Sigmoid colon (tissue), 7 donors: ENCODE results near the gene RALGAPB. TPM values are rescaled to one million over a fixed set of nuclear protein-coding genes. Genes with fewer than 3 reads are reported as not detected.

Experiments
- DNase-seq: peaks from one replicate; pipeline ENCODE4 v3.0.0-alpha.2; 2019
- H3K27ac ChIP-seq, 4 donors: fragments of 200-600 bp; sonication (generic); one replicate each; pipeline ENCODE4 v1.5.1; 2016 to 2019; ENCODE audit warnings: mild to moderate bottlenecking in 1 of 4
- H3K27me3 ChIP-seq, 3 donors: fragments of 200-600 bp; sonication (generic); one replicate each; pipeline ENCODE4 v1.5.1; 2019; ENCODE audit warnings: mild to moderate bottlenecking in 1 of 3
- H3K36me3 ChIP-seq, 4 donors: fragments of 200-600 bp; sonication (generic); one replicate each; pipeline ENCODE4 v1.5.1; 2016 to 2019
- H3K4me1 ChIP-seq, 4 donors: fragments of 200-600 bp; sonication (generic); one replicate each; pipeline ENCODE4 v1.5.1; 2017 to 2019
- H3K4me3 ChIP-seq, 4 donors: fragments of 200-600 bp; sonication (generic); one replicate each; pipeline ENCODE4 v1.5.1; 2017 to 2019; ENCODE audit warnings: mild to moderate bottlenecking in 2 of 4, moderate library complexity in 1 of 4
- H3K9me3 ChIP-seq, 4 donors: fragments of 200-600 bp in 3 of 4; sonication (generic) in 3 of 4; one replicate each; pipeline versions ENCODE4 v1.5.1 to v1.6.1; 2013 to 2019
- EP300 ChIP-seq, 4 donors: sonication (generic); formaldehyde crosslinking; IDR thresholded peaks; one replicate each; pipeline ENCODE4 v1.6.1; 2017; ENCODE audit warnings: antibody characterized with exemption in 4 of 4
- POLR2A ChIP-seq, 2 donors: fragments of 450-650 bp; IDR thresholded peaks; one replicate each; pipeline ENCODE4 v1.6.1; 2016; ENCODE audit warnings: antibody characterized with exemption in 2 of 2, mild to moderate bottlenecking in 2 of 2, moderate library complexity in 2 of 2
- POLR2AphosphoS5 ChIP-seq, 4 donors: sonication (generic); formaldehyde crosslinking; IDR thresholded peaks; one replicate each; pipeline ENCODE4 v1.6.1; 2017; ENCODE audit warnings: antibody characterized with exemption in 4 of 4
- WGBS, 2 donors: extraction: QIAGEN DNeasy Blood & Tissue Kit; methylation state at CpG; one replicate each; pipeline ENCODE4 v1.1.7; 2013; 5-methylcytosine and 5-hydroxymethylcytosine counted together
- intact Hi-C: fragments of 100-400 bp; cut with DNase I; formaldehyde crosslinking; loops from one replicate; pipeline ENCODE4 v1.15.1; 2023
- polyA plus RNA-seq, 3 donors: library from polyadenylated mRNA; stranded (reverse); fragments of 200-250 nt; gene quantifications; one replicate each; pipeline ENCODE4 v1.2.3, GENCODE V29; 2013
- total RNA-seq, 4 donors: library from RNA; depleted of rRNA; stranded (reverse); fragments of >200 nt; gene quantifications; one replicate each; pipeline ENCODE4 v1.1.0, GENCODE V29; 2016
- TF ChIP-seq, protein P1 (sequence below), 4 experiments: fragments of 450-650 bp in 3 of 4; fragments of 200-600 bp in 1 of 4; IDR thresholded peaks; one replicate each; pipeline ENCODE4 v1.5.1; 2016 to 2019; ENCODE audit warnings: antibody characterized with exemption in 4 of 4, mild to moderate bottlenecking in 3 of 4, moderate library complexity in 2 of 4
- donor health status: healthy with polysubstance abuse.
- donor health status: Bipolar disorder and iron deficiency.
- donor health status: healthy.

Gene RALGAPB
- total and polyA plus RNA-seq, 7 donors: 7.2 to 37.9 (median 29.3) TPM

DNA sequence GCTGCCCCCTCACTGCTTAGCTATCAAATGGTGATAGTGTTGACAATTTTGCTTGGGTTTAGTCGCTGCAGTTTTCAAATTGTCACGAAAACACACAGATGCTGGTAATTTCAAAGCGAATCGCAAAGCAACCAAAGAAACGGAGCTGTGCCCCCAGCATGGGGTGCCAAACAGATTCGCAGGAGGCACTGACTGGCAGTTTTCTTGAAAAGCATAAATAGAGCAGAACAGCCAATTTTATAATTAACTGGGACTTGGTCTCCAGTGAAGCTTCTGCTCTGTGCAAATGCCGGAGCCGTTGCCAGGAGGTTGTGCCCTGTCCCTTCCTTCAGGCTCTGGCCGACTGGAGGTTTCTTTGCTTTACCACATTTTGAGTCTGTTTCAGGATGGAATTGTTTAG lies 147.8 kb downstream of the RALGAPB start:
- intact Hi-C loops: no loop called here
- WGBS, 2 donors: 66 to 76% methylated on average over 9 of the region's 9 CpGs
- Histone ChIP-seq H3K27me3 (peaks cover 0 to 31% (median 0%) of the 10 kb centered on the region in 3 donors), H3K4me1 (no peaks in the 10 kb centered on the region), H3K36me3 (no peaks in the 10 kb centered on the region), H3K27ac (no peak overlapping the region), H3K9me3 (peaks cover 0 to 3% (median 2%) of the 10 kb centered on the region in 4 donors), H3K4me3 (no peak overlapping the region)
- TF ChIP-seq POLR2AphosphoS5 (IDR thresholded peaks at IDR 0.05) (no peak), POLR2A (IDR thresholded peaks at IDR 0.05) (no peak), EP300 (IDR thresholded peaks at IDR 0.05) (no peak)
- TF ChIP-seq, protein P1, sequence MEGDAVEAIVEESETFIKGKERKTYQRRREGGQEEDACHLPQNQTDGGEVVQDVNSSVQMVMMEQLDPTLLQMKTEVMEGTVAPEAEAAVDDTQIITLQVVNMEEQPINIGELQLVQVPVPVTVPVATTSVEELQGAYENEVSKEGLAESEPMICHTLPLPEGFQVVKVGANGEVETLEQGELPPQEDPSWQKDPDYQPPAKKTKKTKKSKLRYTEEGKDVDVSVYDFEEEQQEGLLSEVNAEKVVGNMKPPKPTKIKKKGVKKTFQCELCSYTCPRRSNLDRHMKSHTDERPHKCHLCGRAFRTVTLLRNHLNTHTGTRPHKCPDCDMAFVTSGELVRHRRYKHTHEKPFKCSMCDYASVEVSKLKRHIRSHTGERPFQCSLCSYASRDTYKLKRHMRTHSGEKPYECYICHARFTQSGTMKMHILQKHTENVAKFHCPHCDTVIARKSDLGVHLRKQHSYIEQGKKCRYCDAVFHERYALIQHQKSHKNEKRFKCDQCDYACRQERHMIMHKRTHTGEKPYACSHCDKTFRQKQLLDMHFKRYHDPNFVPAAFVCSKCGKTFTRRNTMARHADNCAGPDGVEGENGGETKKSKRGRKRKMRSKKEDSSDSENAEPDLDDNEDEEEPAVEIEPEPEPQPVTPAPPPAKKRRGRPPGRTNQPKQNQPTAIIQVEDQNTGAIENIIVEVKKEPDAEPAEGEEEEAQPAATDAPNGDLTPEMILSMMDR (IDR thresholded peaks at IDR 0.05): no peak
- no peak for DNase-seq

- peaks cover 0 to 3% (median 2%) of the 10 kb centered on the region in 4 donors for H3K9me3 ChIP-seq
- H3K4me3 ChIP-seq: no peak overlapping the region
- intact Hi-C loops: no loop called here
- no peak for DNase-seq
- H3K4me1 ChIP-seq: no peaks in the 10 kb centered on the region
- H3K27me3 ChIP-seq: peaks cover 0 to 8% (median 0%) of the 10 kb centered on the region in 3 donors
- TF ChIP-seq, protein P1 (IDR thresholded peaks at IDR 0.05): no peak
- TF ChIP-seq EP300 (IDR thresholded peaks at IDR 0.05) (no peak), POLR2A (IDR thresholded peaks at IDR 0.05) (no peak), POLR2AphosphoS5 (IDR thresholded peaks at IDR 0.05) (no peak)
- 64 to 68% methylated on average over 4 of the region's 4 CpGs for WGBS, 2 donors
- no peak overlapping the region for H3K27ac ChIP-seq
- H3K36me3 ChIP-seq: no peaks in the 10 kb centered on the region
These were observed 150.4 kb downstream of the RALGAPB start for GRCh38 chr20:38623061-38623460.

- Histone ChIP-seq H3K36me3 (no peaks in the 10 kb centered on the region), H3K27ac (no peak overlapping the region), H3K4me3 (no peak overlapping the region), H3K4me1 (no peaks in the 10 kb centered on the region), H3K9me3 (peaks cover 0 to 3% (median 2%) of the 10 kb centered on the region in 4 donors), H3K27me3 (peaks cover 0 to 8% (median 0%) of the 10 kb centered on the region in 3 donors)
- 58 to 80% methylated on average over 2 of the region's 2 CpGs for WGBS, 2 donors
- no peak for DNase-seq
- TF ChIP-seq POLR2A (IDR thresholded peaks at IDR 0.05): no peak
- TF ChIP-seq POLR2AphosphoS5 (IDR thresholded peaks at IDR 0.05): no peak
- no peak for TF ChIP-seq EP300 (IDR thresholded peaks at IDR 0.05)
- TF ChIP-seq, protein P1 (IDR thresholded peaks at IDR 0.05): no peak
- intact Hi-C loops: no loop called here
These were observed 151.4 kb downstream of the RALGAPB start for GRCh38 chr20:38624084-38624483.

- H3K4me3 ChIP-seq: no peak overlapping the region
- DNase-seq: no peak
- TF ChIP-seq EP300 (IDR thresholded peaks at IDR 0.05) (no peak), POLR2AphosphoS5 (IDR thresholded peaks at IDR 0.05) (no peak), POLR2A (IDR thresholded peaks at IDR 0.05) (no peak)
- TF ChIP-seq, protein P1 (IDR thresholded peaks at IDR 0.05): no peak
- no peaks in the 10 kb centered on the region for H3K27me3 ChIP-seq
- peaks cover 0 to 3% (median 2%) of the 10 kb centered on the region in 4 donors for H3K9me3 ChIP-seq
- intact Hi-C loops: no loop called here
- no peaks in the 10 kb centered on the region for H3K36me3 ChIP-seq
- no peaks in the 10 kb centered on the region for H3K4me1 ChIP-seq
- H3K27ac ChIP-seq: no peak overlapping the region
These were observed 153.3 kb downstream of the RALGAPB start for GRCh38 chr20:38625896-38626295.
